HTERT RPE-1 (cell line): ENCODE results near the gene FNDC11.
"Not testable (repeated sequence)": the region's sequence is repeated elsewhere in the genome, so short reads cannot be mapped to it uniquely, and the experiment has no call there.

Experiments
- in situ Hi-C: fragments of 300-500 bp; cut with MboI; formaldehyde crosslinking; loops from 4 replicates; pipeline ENCODE4 v1.14.3; 2020; ENCODE audit warnings: low sequenced_read_pairs

Gene FNDC11

DNA sequence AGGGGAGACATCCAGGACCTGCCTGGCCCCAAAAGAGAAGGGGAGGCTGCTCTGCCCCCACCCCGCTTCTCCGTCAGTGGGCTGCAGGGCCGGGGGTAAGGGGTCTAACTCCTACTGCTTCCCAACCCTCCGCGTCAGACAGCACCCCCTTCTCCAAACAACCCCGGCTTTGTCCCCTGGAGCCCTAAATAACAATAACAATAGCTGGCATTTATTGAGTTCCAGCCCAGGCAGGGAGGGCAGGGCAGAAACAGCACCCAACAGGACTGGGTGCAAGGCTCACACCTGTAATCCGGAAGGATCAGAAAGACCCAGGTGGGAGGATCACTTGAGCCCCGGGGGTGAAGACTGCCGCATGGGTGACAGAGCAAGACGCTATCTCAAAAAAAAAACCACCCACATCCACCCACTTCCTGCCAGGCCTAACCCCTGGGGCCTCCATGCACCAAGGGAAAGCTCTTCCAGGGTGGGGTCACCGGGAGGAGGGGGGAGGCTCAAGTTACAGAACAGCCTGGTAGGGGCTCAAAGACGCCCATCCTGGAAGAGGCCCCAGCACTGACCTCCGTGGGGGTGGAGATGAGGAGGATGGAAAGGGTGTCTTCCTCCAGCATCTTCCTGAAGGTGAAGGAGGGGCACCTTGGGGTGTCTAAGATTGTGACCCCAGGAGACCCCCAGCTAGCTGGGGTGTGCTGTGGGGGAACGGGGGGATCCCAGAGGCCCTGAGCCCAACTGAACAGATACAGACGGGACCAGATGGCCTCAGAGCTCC, 1.3 kb upstream of the FNDC11 start:
- in situ Hi-C loops: no loop called here

DNA sequence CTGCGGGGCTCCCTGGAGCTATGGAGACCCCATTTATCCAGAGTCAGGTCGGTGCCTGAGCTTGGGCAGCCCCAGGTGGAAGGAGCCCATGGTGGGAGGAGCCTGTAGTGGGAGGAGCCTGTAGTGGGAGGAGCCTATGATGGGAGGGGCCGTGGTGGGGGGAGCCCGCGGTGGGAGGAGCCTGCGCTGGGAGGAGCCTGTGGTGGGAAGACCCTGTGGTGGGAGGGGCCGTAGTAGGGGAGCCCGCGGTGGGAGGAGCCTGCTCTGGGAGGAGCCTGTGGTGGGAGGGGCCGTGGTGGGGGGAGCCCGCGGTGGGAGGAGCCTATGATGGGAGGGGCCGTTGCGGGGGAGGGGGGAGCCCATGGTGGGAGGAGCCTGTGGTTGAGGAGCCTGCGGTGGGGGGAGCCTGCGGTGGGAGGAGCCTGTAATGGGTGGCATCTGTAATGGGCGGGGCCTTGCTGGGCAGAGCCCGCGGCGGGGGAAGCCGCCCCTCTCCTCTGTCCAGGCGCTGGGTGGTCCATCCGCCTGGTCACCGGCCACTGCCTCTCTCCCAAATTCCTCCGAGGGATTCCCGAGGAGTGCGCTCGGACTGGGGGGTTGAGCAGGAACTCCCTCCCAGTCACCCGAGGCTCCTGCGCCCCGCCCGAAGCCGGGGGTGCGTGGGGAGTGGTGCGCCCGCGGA, 567 bp upstream of the FNDC11 start:
- in situ Hi-C loops: no loop called here

DNA sequence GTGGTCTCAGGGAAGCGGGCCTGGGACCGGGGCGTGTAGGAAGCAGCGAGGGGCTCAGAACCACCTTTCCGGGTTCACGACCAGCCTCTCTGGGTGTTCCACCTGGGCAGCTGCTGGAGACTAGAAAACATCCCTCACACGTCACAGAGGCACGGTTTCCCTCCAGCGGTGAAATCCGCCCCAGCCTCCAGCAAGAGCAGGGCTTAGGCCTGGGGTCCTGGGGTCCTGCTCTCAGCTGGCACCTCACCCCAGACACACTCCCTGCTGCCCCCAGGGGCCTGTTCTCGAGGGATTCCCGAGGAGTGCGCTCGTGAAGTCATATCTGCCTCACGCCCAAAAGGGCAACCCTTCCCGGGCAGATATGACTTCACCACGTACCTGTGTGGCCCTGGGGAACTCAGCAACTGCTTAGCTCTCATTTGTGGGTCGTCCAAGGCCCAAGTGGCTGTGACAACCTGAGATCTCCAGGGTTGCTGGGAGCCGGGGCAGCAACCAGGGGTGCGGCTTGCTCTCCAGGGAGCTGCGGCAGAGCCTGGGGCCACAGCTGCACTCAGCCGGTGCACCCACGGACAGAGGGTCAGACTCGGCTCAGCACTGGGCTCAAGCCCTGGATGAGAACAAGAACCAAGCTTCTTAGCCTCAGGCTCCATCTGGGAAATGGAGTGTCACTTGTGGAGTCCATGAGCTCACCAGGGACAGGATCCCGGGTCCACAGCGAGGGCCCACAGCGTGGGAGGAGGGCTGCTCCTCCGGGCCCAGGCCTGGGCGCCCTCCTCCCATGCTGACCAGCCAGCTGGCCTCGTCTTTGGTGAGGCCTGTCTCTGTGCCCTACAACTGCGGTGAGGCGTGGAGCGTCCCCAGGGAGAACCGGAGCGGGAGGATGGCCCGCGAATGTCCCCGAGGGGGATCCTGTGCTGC, 661 bp downstream of the FNDC11 start:
- in situ Hi-C loops: no loop called here

DNA sequence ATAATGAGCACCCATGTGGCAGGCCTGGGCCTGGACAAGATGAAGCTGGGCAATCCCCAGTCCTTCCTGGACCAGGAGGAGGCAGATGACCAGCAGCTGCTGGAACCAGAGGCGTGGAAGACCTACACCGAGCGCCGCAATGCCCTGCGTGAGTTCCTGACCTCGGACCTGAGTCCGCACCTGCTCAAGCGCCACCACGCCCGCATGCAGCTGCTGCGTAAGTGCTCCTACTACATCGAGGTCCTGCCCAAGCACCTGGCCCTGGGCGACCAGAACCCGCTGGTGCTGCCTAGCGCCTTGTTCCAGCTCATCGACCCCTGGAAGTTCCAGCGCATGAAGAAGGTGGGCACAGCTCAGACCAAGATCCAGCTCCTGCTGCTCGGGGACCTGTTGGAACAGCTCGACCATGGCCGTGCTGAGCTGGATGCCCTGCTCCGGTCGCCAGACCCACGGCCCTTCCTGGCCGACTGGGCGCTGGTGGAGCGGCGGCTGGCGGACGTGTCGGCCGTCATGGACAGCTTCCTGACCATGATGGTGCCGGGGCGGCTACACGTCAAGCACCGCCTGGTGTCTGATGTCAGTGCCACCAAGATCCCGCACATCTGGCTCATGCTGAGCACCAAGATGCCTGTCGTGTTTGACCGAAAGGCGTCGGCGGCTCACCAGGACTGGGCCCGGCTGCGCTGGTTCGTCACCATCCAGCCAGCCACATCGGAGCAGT, 1.9 kb downstream of the FNDC11 start:
- in situ Hi-C loops: no loop called here

DNA sequence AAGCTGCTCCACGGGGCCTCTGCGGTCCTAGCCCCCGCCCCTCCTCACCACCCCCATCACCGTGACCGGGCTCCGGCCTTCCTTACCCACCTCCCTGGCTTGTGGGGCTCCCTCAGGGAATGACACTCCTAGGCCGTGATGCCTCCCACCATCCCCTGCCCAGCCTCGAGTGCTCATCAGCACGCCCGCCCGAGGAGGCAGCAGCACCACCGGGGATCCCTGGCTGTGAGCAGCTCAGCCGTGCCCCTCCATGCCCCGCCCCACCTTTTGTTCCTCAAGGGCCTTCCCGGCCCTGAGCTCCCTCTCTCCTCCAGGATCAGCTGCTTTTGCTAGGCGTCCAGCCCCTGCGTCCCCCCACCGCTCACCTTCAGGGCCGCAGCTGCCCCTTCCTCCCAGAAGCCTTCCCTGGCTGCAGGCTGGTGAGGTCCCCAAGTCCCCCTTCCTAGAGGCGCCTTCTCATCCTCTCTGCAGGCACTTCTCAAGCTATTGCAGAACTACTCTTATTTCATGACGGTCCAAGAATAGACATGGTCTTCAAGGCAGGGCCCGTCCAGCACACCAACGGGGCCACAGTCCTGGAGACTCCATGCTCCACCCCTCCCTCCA, 3.0 kb downstream of the FNDC11 start:
- in situ Hi-C loops: no loop called here

DNA sequence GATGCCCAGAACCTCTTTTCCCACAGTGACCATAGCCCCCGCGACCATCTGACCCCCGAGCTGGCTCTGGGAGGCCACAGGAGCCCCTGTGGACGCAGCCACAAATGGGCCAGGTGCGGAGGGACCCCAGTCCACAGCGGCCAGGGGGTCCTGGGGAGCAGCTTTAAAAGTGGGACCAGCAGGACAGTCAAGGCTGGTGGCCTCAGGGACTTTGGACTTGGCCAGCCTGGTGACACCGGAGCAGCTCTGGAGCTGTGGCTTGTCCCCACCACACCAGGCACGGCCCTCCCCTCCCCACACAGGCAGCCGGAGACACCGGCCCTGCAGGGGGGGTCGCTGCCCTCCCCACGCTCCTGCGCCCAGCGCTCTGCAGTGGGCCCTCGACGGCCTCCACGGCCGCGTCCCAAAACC, 3.5 kb downstream of the FNDC11 start:
- in situ Hi-C loops: no loop called here

DNA sequence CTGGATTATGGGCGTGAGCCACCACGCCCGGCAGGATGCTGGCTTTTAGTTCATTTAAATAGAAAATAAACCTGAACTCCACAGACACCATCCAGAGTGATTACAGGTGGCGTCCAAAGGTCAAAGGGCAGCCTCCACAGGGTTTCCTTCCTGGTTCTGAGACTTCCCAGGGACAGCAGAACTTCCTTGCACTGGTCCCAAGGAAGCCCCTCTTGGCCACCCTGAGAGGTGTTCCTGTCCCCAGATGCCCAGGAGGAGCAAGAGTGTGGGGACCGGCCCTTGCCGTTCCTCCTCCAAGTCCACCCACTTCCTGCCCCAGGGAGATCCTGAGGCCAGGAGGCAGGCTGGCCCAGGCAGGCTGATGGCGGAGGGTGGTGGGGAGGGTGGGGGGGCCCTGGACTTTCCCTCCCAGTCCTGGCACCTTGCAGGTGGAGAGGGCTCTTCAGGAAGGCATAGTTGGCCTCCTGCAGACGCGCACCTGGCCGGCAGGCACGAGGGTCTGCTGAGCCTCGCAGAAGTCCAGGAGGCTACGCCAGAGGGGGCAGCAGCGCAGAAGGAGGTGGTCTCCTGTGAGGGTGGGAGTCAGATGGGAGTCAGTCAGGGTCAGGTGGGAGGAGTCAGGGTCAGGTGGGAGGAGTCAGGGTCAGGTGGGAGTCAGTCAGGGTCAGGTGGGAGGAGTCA, 5.0 kb downstream of the FNDC11 start:
- in situ Hi-C loops: no loop called here

DNA sequence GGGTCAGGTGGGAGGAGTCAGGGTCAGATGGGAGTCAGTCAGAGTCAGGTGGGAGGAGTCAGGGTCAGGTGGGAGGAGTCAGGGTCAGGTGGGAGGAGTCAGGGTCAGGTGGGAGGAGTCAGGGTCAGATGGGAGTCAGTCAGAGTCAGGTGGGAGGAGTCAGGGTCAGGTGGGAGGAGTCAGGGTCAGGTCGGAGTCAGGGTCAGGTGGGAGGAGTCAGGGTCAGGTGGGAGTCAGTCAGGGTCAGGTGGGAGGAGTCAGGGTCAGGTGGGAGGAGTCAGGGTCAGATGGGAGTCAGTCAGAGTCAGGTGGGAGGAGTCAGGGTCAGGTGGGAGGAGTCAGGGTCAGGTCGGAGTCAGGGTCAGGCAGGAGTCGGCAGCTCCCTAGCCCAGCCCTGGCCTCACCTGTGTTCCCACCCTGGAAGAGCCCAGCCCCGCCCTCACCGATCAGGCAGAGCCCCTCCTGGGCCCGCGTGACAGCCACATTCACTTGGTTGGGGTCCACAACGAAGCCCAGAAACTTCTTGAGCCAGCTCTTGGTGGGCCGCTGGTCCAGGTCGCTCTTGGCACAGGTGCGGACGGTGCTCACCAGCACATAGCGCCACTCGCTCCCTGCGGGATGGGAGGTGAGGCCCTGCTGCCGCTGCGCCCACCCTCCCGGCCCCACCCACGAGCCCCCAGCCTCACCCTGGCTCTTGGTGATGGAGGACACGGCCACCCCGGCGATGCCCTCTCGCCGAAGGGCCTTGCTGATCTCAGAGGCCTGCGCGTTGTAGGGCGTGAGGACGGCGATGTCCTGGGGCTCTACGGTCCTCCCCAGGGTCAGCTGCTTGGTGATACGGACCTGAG, 5.8 kb downstream of the FNDC11 start:
- in situ Hi-C loops: not testable (repeated sequence)

DNA sequence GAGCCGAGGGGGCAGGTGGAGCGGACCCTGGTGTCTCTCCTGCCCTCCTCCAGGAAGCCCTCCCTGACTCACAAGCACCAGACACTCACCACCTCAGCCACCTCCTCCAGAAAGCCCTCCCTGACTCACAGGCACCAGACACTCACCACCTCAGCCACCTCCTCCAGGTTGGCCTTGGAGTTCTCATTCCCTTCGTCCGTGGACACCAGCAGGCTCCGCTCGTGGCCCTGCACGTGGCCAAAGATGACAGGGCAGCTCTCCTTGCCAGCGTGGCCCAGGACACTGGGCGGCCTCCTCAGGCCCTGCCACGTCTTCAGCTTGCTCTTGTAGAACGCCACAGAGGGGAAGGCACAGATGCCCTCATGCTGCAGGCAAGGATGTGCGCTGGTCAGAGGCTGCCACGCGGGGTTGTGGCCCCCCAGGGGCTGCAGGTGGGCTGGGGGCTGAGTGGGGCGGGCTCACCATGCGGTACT, 6.4 kb downstream of the FNDC11 start:
- in situ Hi-C loops: no loop called here

DNA sequence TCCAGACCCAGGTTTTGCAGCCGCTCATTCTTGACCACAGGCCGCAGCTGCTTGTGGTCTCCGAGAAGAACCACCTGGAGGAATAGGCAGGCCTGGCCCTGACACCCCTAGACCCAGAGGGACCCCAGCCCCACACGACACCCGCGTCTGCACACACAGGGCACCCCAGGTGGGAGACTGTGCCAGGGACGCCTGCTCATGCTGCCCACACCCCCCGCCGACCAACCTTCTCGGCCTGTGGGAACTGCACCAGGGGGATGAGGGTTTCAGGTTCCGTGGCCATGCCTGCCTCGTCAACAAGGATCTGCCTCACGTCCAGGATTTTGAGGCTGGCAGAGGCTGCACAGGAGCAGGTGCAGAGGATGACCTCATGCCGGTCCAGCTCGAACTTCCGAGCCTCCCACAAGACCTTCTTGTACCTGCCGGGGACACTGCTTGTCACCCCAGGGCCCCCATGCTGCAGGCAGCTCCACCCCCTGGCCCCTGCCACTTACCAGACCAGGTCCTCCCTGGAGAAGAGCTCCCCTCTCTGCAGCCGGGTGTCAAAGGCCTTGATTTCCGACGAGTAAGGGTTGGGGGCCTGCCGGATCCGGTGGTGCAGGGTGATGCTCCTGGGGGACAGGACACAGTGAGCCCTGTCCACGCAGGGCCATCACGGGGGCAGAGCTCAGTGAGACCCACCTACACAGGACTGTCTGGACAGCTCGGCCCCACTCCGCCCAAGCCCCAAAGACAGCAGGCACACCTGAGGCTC, 7.1 kb downstream of the FNDC11 start:
- in situ Hi-C loops: no loop called here

DNA sequence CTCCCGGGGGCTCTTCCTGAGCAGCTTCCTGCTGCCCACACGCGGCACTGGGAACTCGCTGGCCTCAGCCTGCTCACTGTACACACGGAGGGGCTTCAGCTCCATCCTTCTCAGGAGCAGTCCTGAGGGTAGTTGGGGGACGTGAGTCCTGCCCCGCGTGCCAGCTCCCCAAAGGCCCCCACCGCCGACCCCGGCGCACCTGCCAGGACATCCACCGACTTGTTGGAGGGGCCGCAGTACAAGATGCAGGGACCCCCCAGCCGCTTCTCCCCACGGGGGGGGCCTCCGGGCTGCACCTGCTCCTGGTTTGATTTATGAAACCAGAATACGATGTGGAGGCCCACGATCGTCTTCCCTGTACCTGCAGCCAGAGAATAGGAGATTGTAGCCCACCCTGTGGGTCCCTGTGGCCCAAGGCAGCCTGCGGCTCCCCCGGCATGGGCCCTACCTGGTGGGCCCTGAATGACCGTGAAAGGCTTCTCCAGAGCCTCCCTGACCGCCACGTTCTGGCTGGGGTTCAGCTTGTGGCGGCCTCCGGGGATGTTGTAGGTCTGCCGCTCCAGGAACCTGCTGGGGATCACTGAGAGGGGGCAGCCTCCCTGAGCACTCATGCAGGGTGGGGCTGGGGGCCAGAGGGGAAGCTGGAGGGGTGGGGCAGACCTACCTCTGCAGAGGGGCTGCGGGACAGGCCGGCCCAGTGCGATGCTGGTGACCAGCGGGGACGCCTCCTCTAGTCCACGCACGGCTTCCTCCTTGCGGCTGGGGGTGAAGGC, 7.9 kb downstream of the FNDC11 start:
- in situ Hi-C loops: no loop called here

DNA sequence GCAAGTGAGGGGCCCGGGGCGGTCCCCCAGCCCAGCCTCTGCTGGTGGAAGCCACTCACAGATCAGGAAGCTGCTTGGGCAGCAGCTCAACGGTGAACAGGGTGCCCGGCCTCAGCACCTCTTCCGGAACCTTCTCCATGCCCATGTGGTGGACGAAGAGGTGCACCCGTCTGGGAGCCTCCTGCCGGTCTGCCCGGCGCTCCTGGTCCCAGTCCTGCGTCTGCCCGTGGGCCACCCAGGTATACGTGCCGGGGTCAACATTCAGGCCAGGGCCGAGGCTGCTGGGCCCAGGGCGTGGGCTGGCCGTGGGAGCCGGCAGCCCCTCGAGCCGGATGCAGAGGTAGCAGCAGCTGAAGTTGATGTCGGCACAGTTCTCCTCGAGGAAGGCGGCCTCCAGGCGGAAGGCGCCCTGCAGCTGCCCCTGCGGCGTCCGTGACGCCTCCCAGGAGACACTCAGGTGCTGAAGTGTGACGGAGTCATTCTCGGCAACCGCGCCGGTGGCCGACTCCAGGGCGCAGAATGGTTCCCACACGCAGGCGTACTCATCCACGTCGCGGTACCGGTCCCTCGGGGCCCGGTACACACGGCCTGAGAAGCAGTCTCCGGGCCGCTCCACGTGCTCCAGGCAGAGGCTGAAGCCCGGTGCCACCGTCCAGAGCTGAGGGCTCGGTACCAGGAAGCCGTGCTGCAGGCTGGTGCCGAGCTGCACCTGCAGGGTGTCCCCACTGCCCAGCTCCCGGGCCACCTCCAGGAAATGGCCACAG, 8.7 kb downstream of the FNDC11 start:
- in situ Hi-C loops: no loop called here

DNA sequence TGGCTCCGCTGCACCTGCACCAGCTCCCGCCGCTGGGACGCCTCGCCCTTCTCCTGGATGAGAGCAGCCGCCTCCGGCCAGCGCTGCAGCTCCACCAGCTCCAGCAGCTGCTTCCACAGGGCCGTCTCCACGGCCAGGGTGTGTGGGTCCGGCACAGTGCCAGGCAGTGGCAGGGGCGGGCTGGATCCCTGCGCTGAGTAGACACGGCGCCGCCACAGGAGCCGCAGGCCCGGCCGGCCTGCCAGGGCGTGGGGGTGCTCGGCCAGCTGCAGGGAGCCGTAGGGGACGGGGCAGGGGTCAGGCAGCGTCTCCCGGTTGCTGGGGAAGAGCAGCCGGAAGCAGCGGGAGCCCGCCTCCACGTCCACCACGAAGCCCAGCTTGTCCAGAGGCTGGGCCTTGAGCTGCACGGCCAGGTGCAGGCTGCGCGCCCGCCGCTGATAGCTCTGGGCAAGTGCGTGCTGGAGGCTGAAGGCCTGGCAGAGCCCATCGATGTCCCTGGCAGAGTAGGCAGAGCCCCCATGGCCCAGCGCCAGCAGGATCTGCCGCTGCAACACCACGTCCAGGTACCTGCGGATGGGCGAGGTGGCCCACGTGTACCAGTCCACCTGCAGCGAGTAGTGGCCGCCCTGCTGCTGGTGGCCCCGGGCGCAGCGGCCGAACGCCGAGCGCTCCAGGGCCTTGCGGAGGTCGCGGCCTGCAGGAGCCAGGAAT, 9.4 kb downstream of the FNDC11 start:
- in situ Hi-C loops: no loop called here

DNA sequence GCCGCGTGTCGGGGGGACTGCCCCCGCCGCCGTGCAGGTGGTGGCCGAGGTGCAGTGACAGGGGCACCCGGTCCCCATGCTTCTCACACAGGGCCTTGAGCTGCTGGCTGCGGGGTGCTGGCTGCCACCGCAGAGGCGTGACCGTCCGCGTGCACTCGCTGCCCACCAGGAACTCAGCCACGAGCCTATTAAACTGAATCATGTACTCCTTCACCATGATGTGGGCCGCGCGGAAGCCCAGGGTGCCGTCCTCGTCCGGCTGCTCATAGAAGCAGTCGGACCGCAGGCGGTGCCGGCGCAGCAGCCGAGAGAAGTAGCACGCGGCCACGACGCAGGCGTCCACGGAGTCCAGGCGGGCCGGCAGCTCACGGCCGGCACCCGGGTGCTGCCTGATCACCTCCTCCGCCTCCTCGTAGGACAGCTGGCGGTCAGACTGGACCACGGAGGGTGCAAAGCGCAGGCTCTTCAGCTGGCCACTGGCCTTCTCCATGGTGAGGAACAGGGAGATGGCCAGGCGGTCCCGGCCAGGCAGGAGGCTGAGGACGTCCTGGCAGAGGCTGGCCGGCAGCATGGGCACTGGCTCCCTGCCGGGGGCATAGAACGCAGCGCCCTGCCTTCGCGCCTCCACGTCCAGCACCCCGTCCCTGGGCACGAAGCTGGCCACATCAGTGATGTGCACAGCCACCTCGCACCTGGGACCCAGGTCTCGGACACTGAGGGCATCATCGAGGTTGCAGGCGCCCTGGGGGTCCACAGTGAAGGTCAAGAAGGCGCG, 10.3 kb downstream of the FNDC11 start:
- in situ Hi-C loops: no loop called here

DNA sequence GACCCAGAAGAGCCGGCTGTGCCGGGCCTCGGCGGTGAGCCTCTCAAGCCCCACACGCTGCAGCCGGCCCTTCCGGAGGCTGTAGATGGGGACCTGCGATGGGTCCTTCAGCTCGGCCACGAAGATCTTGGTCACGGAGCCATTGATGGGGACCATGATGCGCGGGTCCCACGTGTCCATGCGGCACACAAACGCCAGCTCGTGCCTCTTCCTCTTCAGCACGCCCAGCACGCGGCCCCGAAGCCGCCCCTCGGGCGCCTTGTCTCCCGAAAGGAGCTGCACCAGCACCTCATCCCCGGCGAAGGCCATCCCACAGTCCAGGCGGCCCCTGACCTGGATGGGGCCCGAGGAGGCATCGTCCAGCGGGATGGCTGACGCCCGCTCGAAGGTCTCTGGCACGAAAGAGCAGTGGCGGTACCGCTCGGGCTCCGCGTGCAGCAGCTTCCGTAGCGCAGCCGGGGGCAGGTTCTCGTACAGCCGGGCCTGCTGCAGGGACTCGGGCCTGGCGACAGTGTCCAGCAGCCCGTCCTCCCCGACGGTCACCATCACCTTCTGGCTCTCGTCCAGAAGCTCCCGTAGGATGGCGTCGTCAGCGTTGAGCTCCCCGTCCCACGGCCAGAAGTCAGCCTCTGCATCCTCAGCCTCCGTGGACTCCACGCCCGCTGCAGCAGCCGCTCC, 11.2 kb downstream of the FNDC11 start:
- in situ Hi-C loops: no loop called here
